Liver (tissue), 9 donors: Measurements from ENCODE around the gene ZNF142. TPM values are rescaled to one million over a fixed set of nuclear protein-coding genes. Genes with fewer than 3 reads are reported as not detected.

Experiments used
- DNase-seq: peaks from one replicate; pipeline ENCODE4 v3.0.0-alpha.2; 2017; ENCODE audit warnings: low spot score
- H3K27ac ChIP-seq, 2 donors: one replicate each; pipeline ENCODE4 v1.7.0; 2013; ENCODE audit warnings: inconsistent platforms in 2 of 2, low read length in 2 of 2, control low read depth in 1 of 2, low read depth in 1 of 2, mild to moderate bottlenecking in 1 of 2
- H3K27me3 ChIP-seq, 4 donors: one replicate each; pipeline versions ENCODE4 v1.6.1 to v1.7.0; 2013; ENCODE audit warnings: low read length in 3 of 4, inconsistent platforms in 1 of 4, mild to moderate bottlenecking in 1 of 4, moderate library complexity in 1 of 4; ENCODE audit not compliant: control insufficient read depth in 4 of 4, insufficient read depth in 4 of 4
- H3K36me3 ChIP-seq, 4 donors: one replicate each; pipeline versions ENCODE4 v1.6.1 to v1.7.0; 2013; ENCODE audit warnings: low read length in 3 of 4, mild to moderate bottlenecking in 3 of 4, low read depth in 1 of 4, moderate library complexity in 1 of 4; ENCODE audit not compliant: control insufficient read depth in 4 of 4, insufficient read depth in 3 of 4
- H3K4me1 ChIP-seq, 4 donors: one replicate each; pipeline versions ENCODE4 v1.6.1 to v1.7.0; 2013; ENCODE audit warnings: low read length in 3 of 4, mild to moderate bottlenecking in 3 of 4, moderate library complexity in 1 of 4; ENCODE audit not compliant: control insufficient read depth in 4 of 4, insufficient read depth in 4 of 4
- H3K4me3 ChIP-seq, 3 donors: one replicate each; pipeline versions ENCODE4 v1.6.1 to v1.7.0; 2013; ENCODE audit warnings: low read length in 3 of 3, control low read depth in 1 of 3, low read depth in 1 of 3, mild to moderate bottlenecking in 1 of 3
- H3K9ac ChIP-seq, 2 donors: one replicate each; pipeline ENCODE4 v1.7.0; 2013; ENCODE audit warnings: low read length in 2 of 2, mild to moderate bottlenecking in 2 of 2, moderate library complexity in 2 of 2, control low read depth in 1 of 2, low read depth in 1 of 2
- H3K9me3 ChIP-seq, 4 donors: one replicate each; pipeline versions ENCODE4 v1.6.1 to v1.7.0; 2013; ENCODE audit warnings: low read length in 3 of 4; ENCODE audit not compliant: control insufficient read depth in 4 of 4
- EGR1 ChIP-seq, 2 donors: IDR thresholded peaks; 2 replicates each; pipeline ENCODE4 v1.6.1; 2016 to 2018; ENCODE audit warnings: antibody characterized with exemption in 2 of 2, low read depth in 2 of 2
- FOXA1 ChIP-seq: IDR thresholded peaks from 2 replicates; pipeline ENCODE4 v1.6.1; 2016; ENCODE audit warnings: antibody characterized with exemption
- FOXA2 ChIP-seq: IDR thresholded peaks from 2 replicates; pipeline ENCODE4 v1.6.1; 2016; ENCODE audit warnings: antibody characterized with exemption
- GABPA ChIP-seq, 2 donors: IDR thresholded peaks in 1 of 2; conservative IDR thresholded peaks in 1 of 2; 2 replicates each; pipeline ENCODE4 v1.6.1; 2016; ENCODE audit warnings: antibody characterized with exemption in 2 of 2, mild to moderate bottlenecking in 1 of 2, moderate library complexity in 1 of 2
- HNF4A ChIP-seq, 2 donors: conservative IDR thresholded peaks; 2 replicates each; pipeline ENCODE4 v1.6.1; 2016; ENCODE audit warnings: antibody characterized with exemption in 2 of 2, mild to moderate bottlenecking in 2 of 2
- HNF4G ChIP-seq: IDR thresholded peaks from 2 replicates; pipeline ENCODE4 v1.6.1; 2016; ENCODE audit warnings: antibody characterized with exemption
- JUND ChIP-seq, 2 donors: IDR thresholded peaks; 2 replicates each; pipeline ENCODE4 v1.6.1; 2016; ENCODE audit warnings: antibody characterized with exemption in 2 of 2
- MAX ChIP-seq: IDR thresholded peaks from 2 replicates; pipeline ENCODE4 v1.6.1; 2016; ENCODE audit warnings: antibody characterized with exemption
- NR2F2 ChIP-seq: IDR thresholded peaks from 2 replicates; pipeline ENCODE4 v1.6.1; 2016; ENCODE audit warnings: antibody characterized with exemption
- RAD21 ChIP-seq, 2 donors: IDR thresholded peaks; 2 replicates each; pipeline ENCODE4 v1.6.1; 2016; ENCODE audit warnings: antibody characterized with exemption in 2 of 2, mild to moderate bottlenecking in 2 of 2
- RXRA ChIP-seq, 2 donors: IDR thresholded peaks; 2 replicates each; pipeline ENCODE4 v1.6.1; 2017 to 2018; ENCODE audit warnings: antibody characterized with exemption in 2 of 2, mild to moderate bottlenecking in 1 of 2
- SP1 ChIP-seq: IDR thresholded peaks from 2 replicates; pipeline ENCODE4 v1.6.1; 2018; ENCODE audit warnings: antibody characterized with exemption, mild to moderate bottlenecking
- YY1 ChIP-seq: IDR thresholded peaks from 2 replicates; pipeline ENCODE4 v1.6.1; 2016; ENCODE audit warnings: antibody characterized with exemption, mild to moderate bottlenecking
- ZBTB33 ChIP-seq: IDR thresholded peaks from 2 replicates; pipeline ENCODE4 v1.6.1; 2016; ENCODE audit warnings: antibody characterized with exemption
- WGBS: extraction: QIAGEN DNeasy Blood & Tissue Kit; methylation state at CpG from one replicate; pipeline ENCODE4 v1.1.7; 2013; 5-methylcytosine and 5-hydroxymethylcytosine counted together
- polyA plus RNA-seq, 2 donors: library from polyadenylated mRNA; stranded (reverse) in 1 of 2; unstranded in 1 of 2; fragments of 200-250 nt in 1 of 2; fragments of >200 nt in 1 of 2; fragmentation: Nextera tagmentation in 1 of 2; extraction: Ambion mirVana in 1 of 2; gene quantifications; one replicate each; pipeline versions ENCODE4 v1.2.1 to v1.2.3, GENCODE V29; 2013 to 2015
- total RNA-seq, 2 donors: library from RNA; depleted of rRNA; stranded (reverse); fragments of >200 nt; gene quantifications; one replicate each; pipeline ENCODE4 v1.2.3, GENCODE V29; 2014
- TF ChIP-seq, protein P1 (sequence below): IDR thresholded peaks from 2 replicates; pipeline ENCODE4 v1.6.1; 2016; ENCODE audit warnings: antibody characterized with exemption, mild to moderate bottlenecking
- TF ChIP-seq, protein P2 (sequence below): IDR thresholded peaks from 2 replicates; pipeline ENCODE4 v1.6.1; 2016; ENCODE audit warnings: antibody characterized with exemption
- TF ChIP-seq, protein P3 (sequence below): fragments of 150-350 bp; IDR thresholded peaks from 2 replicates; pipeline ENCODE4 v1.5.1; 2017; ENCODE audit warnings: improper control_type of control experiment, low read depth, low read length; ENCODE audit not compliant: missing input control
- donor health status: healthy.
- donor health status: healthy.
- donor health status: healthy.
- donor health status: healthy.
- donor health status: healthy.

Gene ZNF142
- total and polyA plus RNA-seq, 4 donors, result 2.2 to 7.4 (median 4.8) TPM

DNA sequence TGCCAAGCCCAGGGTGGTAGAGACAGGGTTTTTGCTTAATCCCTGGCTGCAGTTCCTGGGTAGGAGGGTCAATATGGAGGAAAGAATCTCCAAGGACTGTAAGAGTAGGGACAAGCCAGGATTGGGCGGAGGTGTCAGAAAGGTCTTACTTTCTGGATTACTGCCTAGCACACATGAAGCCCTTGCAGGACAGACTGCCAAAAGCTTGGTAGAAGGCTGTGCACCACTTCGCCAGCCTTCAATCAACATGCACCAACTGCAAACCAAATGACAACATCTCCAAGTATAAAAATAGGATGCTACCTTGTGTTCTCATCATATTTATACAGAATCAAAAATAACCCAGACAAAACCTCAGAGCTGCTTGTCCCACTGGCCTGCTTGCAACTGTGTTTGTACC, 3.7 kb downstream of the ZNF142 start:
- no peak overlapping the region for H3K9ac ChIP-seq
- TF ChIP-seq, protein P1, sequence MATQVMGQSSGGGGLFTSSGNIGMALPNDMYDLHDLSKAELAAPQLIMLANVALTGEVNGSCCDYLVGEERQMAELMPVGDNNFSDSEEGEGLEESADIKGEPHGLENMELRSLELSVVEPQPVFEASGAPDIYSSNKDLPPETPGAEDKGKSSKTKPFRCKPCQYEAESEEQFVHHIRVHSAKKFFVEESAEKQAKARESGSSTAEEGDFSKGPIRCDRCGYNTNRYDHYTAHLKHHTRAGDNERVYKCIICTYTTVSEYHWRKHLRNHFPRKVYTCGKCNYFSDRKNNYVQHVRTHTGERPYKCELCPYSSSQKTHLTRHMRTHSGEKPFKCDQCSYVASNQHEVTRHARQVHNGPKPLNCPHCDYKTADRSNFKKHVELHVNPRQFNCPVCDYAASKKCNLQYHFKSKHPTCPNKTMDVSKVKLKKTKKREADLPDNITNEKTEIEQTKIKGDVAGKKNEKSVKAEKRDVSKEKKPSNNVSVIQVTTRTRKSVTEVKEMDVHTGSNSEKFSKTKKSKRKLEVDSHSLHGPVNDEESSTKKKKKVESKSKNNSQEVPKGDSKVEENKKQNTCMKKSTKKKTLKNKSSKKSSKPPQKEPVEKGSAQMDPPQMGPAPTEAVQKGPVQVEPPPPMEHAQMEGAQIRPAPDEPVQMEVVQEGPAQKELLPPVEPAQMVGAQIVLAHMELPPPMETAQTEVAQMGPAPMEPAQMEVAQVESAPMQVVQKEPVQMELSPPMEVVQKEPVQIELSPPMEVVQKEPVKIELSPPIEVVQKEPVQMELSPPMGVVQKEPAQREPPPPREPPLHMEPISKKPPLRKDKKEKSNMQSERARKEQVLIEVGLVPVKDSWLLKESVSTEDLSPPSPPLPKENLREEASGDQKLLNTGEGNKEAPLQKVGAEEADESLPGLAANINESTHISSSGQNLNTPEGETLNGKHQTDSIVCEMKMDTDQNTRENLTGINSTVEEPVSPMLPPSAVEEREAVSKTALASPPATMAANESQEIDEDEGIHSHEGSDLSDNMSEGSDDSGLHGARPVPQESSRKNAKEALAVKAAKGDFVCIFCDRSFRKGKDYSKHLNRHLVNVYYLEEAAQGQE, result no peak
- TF ChIP-seq EGR1 (IDR thresholded peaks at IDR 0.05; ENCODE audit: low read depth in 2 of 2) (no peak), YY1 (no peak), FOXA1 (no peak), HNF4A (conservative IDR thresholded peaks at IDR 0.05) (no peak), NR2F2 (no peak), JUND (IDR thresholded peaks at IDR 0.05) (no peak), FOXA2 (no peak), ZBTB33 (no peak), RAD21 (IDR thresholded peaks at IDR 0.05) (no peak), HNF4G (no peak), SP1 (no peak), GABPA (IDR thresholded peaks at IDR 0.05 in 1 of 2, conservative IDR thresholded peaks at IDR 0.05 in 1 of 2) (no peak), RXRA (IDR thresholded peaks at IDR 0.05) (no peak)
- TF ChIP-seq, protein P2, sequence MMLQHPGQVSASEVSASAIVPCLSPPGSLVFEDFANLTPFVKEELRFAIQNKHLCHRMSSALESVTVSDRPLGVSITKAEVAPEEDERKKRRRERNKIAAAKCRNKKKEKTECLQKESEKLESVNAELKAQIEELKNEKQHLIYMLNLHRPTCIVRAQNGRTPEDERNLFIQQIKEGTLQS, result no peak
- TF ChIP-seq, protein P3, sequence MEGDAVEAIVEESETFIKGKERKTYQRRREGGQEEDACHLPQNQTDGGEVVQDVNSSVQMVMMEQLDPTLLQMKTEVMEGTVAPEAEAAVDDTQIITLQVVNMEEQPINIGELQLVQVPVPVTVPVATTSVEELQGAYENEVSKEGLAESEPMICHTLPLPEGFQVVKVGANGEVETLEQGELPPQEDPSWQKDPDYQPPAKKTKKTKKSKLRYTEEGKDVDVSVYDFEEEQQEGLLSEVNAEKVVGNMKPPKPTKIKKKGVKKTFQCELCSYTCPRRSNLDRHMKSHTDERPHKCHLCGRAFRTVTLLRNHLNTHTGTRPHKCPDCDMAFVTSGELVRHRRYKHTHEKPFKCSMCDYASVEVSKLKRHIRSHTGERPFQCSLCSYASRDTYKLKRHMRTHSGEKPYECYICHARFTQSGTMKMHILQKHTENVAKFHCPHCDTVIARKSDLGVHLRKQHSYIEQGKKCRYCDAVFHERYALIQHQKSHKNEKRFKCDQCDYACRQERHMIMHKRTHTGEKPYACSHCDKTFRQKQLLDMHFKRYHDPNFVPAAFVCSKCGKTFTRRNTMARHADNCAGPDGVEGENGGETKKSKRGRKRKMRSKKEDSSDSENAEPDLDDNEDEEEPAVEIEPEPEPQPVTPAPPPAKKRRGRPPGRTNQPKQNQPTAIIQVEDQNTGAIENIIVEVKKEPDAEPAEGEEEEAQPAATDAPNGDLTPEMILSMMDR, result no peak
- 94% methylated on average over 2 of the region's 2 CpGs for WGBS
- H3K27me3 ChIP-seq, result no peaks in the 10 kb centered on the region
- DNase-seq, result no peak
- H3K27ac ChIP-seq, result no peak overlapping the region
- peaks cover 11 to 44% (median 25%) of the 10 kb centered on the region in 4 donors for H3K36me3 ChIP-seq
- H3K4me3 ChIP-seq, result no peak overlapping the region
- H3K4me1 ChIP-seq, result peaks cover 9 to 22% (median 15%) of the 10 kb centered on the region in 4 donors
- no peaks in the 10 kb centered on the region for H3K9me3 ChIP-seq

DNA sequence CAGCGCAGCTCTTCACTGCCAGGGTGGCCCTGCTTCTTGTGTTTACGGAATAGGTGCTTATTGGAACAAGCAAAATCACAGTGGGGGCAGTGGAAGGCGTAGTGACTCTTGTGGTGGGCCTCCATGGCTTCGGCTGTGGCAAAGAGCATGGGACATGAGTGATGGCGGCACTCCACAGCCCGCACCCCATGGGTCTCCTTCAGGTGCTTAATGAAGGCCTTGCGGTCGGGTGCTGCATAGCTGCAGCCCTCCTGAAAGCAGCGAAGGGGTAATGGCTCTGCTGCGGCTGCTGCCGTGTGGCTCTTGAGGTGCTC, 10.7 kb downstream of the ZNF142 start:
- DNase-seq, result no peak
- Histone ChIP-seq H3K36me3 (peaks cover 19 to 78% (median 41%) of the 10 kb centered on the region in 4 donors), H3K27ac (no peak overlapping the region), H3K9ac (no peak overlapping the region), H3K4me1 (peaks cover 0 to 24% (median 17%) of the 10 kb centered on the region in 4 donors), H3K4me3 (no peak overlapping the region), H3K27me3 (no peaks in the 10 kb centered on the region), H3K9me3 (no peaks in the 10 kb centered on the region)
- WGBS, result 90% methylated on average over 11 of the region's 11 CpGs
- TF ChIP-seq, protein P3, result no peak
- no peak for TF ChIP-seq ZBTB33
- TF ChIP-seq GABPA (IDR thresholded peaks at IDR 0.05 in 1 of 2, conservative IDR thresholded peaks at IDR 0.05 in 1 of 2), result no peak
- no peak for TF ChIP-seq MAX
